COR-L47 (cell line): Measurements from ENCODE around the gene MRTFA.
"Not testable (repeated sequence)": the region's sequence is repeated elsewhere in the genome, so short reads cannot be mapped to it uniquely, and the experiment has no call there.

Source experiments
- DNase-seq: peaks from one replicate; lab custom pipeline; 2025; lab: John Stamatoyannopoulos, UW

Gene MRTFA

DNA sequence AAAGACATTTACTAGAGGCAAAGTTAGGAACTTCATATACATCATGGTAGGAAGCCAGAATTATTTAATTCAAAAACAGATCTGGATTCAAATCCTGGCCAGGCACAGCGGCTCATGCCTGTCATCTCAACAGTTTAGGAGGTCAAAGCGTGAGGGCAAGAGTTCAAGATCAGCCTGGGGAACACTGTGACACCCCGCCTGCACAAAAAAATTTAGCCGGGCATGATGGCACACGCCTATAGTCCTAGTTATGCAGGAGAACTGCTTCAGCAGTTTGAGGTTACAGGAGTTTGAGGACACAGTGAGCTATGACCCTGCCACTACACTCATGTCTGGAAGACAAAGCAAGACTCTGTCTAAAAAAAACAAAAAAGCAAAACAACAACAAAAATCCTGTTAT lies 8.9 kb downstream of the MRTFA start:
- DNase-seq, result no peak

- no peak for DNase-seq
Observed at GRCh38 chr22:40626851-40627250, 9.7 kb downstream of the MRTFA start.

- not testable (repeated sequence) for DNase-seq
Observed at GRCh38 chr22:40625794-40626193, 10.7 kb downstream of the MRTFA start.

GRCh38 chr22:40625281-40625680 lies 11.2 kb downstream of the MRTFA start:
- DNase-seq, result not testable (repeated sequence)

DNA sequence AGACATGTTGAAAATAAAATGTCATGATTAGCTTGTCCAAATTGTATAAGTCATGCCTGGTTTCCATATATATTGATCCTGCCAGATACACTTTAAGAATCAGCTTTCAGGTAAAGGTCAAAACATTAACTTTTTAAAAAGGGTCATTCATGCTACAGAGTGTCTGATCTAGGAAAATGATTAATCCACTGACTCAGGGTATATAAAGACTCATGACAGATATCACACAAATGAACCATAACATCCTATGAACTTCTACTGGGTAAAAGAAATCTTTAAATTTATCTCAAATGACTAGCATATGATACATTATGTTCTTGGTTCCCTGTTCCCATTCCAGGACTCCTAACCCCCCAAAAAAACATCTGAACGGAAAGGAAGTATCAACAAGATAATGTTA lies 11.7 kb downstream of the MRTFA start:
- DNase-seq, result no peak

GRCh38 chr22:40621309-40622151 lies 15.0 kb downstream of the MRTFA start:
- DNase-seq, result no peak

DNA sequence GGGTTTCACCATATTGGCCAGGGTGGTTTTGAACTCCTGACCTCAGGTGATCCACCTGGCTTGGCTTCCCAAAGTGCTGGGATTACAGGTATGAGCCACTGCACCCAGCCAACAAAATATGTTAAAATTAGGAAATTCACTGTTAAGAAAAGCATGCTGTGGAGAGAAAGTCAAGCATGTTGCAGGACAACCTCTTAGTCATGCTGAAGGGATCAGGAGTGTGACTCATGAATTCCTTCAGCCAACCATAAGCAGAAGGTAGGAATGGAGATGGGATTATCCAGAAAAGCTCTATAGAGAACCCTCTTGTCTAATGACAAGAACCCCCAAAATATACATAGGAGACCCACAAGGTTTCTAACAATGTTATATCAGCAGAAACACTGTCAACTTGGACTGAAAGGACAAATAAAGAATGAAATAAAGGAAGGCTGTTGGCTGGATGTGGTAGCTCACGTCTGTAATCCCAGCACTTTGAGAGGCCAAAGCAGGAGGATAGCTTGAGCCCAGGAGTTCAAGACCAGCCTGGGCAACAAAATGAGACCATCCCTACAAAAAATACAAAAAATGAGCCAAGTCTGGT lies 16.0 kb downstream of the MRTFA start:
- no peak for DNase-seq

DNA sequence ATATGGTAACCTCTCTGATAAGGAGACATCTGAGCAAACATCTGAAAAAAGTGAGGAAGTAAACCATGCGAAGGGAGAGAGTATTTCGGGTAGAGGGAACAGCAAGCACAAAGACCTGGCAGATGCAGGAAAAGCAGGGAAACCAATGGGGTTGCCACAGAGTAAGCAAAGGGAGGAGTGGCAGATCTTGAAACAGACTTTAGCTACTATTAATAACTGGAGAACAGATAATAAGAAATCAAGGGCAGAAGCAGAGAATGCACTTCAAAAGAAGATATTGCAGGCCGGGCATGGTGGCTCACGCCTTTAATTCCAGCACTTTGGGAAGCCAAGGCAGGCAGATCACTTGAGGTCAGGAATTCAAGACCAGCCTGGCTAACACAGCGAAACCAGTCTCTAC lies 18.1 kb downstream of the MRTFA start:
- no peak for DNase-seq

DNA sequence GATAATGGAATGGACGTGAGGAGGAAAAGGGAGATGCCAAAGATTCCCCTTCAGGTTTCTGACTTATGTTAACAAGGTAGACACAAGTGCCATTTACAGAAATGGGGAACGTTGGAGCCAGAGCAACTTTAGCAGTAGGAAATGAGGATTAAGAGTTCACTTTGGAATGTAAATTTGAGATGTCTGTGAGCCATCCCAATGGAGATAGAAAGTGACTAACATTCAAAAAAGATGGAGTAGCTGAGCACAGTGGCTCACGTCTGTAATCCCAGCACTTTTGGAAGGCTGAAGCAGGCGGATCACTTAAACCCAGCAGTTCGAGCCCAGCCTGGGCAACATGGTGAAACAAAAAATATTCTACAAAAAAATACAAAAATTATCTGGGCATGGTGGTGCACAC lies 19.9 kb downstream of the MRTFA start:
- DNase-seq, result no peak

- DNase-seq, result no peak
Observed at GRCh38 chr22:40613067-40613466, 23.5 kb downstream of the MRTFA start.

DNA sequence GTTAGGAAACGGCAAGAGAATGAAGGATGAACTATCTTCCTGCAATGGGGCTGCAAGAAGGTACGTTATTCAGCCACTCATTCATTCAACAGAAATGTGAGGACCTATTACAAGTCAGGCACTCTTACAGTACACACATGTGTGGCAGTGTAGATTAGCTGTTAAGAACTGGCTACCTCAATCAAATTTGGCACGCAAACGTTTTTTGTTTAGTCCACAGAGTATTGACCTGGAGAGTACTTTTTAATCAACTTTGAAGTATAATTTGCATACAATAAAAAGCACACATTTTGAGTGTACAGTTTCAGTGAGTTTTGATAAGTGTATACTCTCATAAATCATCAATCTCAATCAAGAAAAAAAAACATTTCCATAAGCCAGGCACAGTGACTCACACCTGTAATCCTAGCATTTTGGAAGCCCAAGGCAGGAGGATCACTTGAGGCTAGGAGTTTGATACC lies 24.2 kb downstream of the MRTFA start:
- no peak for DNase-seq

- no peak for DNase-seq
Observed at GRCh38 chr22:40611606-40612005, 24.9 kb downstream of the MRTFA start.

DNA sequence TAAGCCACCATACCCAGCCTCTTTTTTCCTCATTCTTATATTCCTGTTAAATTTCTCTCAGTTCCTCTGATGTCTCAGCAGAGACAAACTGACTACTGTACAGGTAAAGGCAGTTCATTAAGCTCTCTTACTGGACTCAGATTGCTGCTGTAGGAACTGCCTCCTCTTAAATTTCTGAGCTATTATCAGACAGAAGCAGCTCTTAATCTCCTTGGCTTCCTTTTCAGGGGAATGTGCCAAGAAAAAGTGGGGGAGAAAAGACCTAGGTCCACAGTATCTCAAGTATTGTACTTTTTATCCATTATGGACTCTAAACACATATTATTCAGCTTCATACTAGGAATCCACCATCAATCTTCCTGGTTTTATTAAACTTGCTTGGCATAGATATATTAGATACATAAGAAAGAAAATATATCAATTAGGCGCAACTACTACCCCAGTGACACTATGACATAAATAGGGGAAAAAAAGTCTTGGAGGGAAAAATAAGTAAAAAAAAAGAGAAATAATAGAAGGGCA lies 26.1 kb downstream of the MRTFA start:
- no peak for DNase-seq

GRCh38 chr22:40609216-40609615 lies 27.3 kb downstream of the MRTFA start:
- no peak for DNase-seq

GRCh38 chr22:40607506-40607905 lies 29.0 kb downstream of the MRTFA start:
- no peak for DNase-seq

- DNase-seq, result no peak
Observed at GRCh38 chr22:40606306-40606705, 30.2 kb downstream of the MRTFA start.

- no peak for DNase-seq
Observed at GRCh38 chr22:40605761-40606160, 30.8 kb downstream of the MRTFA start.

- no peak for DNase-seq
Observed at GRCh38 chr22:40603088-40603605, 33.4 kb downstream of the MRTFA start.

DNA sequence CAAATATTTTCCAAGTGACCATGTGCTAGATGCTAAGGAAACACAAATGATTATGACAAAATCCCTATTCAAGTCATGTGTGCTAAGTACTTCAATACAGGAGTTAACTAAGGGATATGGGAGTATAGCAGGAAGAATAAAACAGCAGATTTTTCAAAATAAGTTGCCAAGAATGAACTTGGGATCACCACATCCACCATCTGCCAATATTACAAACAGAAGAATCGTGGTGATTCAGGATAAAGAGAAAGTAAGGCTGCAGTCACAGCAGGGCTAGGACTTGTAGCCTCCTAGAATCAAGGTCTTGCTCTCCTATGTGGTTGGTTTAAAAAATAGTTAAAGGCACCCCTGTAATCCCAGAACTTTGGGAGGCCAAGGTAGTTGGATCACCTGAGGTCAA lies 34.3 kb downstream of the MRTFA start:
- no peak for DNase-seq

DNA sequence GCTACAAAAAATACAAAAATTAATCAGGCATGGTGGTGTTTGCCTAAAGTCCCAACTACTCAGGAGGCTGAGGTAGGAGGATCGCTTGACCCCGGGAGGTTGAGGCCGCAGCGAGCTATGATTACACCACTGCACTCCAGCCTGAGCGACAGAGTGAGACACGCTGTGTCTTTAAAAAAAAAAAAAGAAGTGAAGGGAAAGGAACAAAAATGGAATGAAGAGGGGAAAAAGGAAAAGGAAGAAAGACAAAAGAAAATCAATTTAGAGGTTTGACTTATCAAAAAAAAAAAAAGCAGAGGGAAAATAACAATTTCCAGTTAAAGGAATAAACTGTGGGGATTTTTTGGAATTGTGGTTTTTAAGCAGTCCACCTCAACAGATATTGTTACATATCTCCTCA lies 36.8 kb downstream of the MRTFA start:
- no peak for DNase-seq

DNA sequence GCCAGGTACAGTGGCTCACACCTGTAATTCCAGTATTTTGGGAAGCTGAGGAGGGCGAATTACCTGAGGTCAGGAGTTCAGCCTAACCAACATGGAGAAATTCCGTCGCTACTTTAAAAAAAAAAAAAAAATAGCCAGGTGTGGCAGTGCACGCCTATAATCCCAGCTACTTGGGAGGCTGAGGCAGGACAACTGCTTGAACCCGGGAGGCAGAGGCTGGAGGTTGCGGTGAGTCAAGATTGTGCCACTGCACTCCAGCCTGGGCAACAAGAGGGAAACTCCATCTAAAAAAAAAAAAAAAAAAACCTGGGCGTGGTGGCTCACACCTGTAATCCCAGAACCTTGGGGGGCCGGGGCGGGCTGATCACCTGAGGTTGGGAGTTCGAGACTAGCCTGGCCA lies 37.8 kb downstream of the MRTFA start:
- not testable (repeated sequence) for DNase-seq

GRCh38 chr22:40597526-40598430 lies 38.7 kb downstream of the MRTFA start:
- no peak for DNase-seq
